IMR-90 (cell line): ENCODE measurements around the gene SOBP. TPM values are rescaled to one million over a fixed set of nuclear protein-coding genes. Genes with fewer than 3 reads are reported as not detected.

ENCODE experiments used
- ATAC-seq: fragments of 200-7000 bp; cut with Tn5 transposase; 2 replicates; pipeline ENCODE4 v1.9.1; 2020; ENCODE audit warnings: low read depth, mild to moderate bottlenecking, moderate library complexity
- BruUV-seq: library from RNA; stranded (reverse); fragments of 400-500 nt; replicated peaks from 2 replicates; lab custom pipeline; 2021; lab: Mats Ljungman, UMichigan
- CTCF ChIA-PET: fragments of 300-600 bp; formaldehyde crosslinking; extraction: SDS; loops from one replicate; lab custom pipeline; 2021; ENCODE audit warnings: antibody characterized with exemption; lab: Yijun Ruan, JAX
- POLR2A ChIA-PET: fragments of 300-600 bp; sonication (Branson Sonifier 250); formaldehyde crosslinking; loops from one replicate; lab custom pipeline; 2022; ENCODE audit warnings: antibody characterized with exemption; ENCODE audit not compliant: unreplicated experiment; lab: Charles Lee
- DNase-seq: peaks from one replicate; pipeline ENCODE4 v3.0.0; 2013
- H2AFZ ChIP-seq: replicated peaks from 2 replicates; pipeline ENCODE3; 2013; ENCODE audit warnings: low read length, mild to moderate bottlenecking; ENCODE audit not compliant: poor library complexity
- H2AK5ac ChIP-seq: 2 replicates; pipeline ENCODE4 v1.6.1; 2013; ENCODE audit warnings: low read depth, low read length, inconsistent platforms
- H2AK9ac ChIP-seq: replicated peaks from 2 replicates; pipeline ENCODE3; 2013; ENCODE audit warnings: mild to moderate bottlenecking, low read depth, low read length, moderate library complexity; ENCODE audit not compliant: poor library complexity
- H2BK120ac ChIP-seq: 2 replicates; pipeline ENCODE4 v1.6.1; 2013; ENCODE audit warnings: low read depth, low read length, inconsistent platforms
- H2BK15ac ChIP-seq: 3 replicates; pipeline ENCODE4 v1.6.1; 2013; ENCODE audit warnings: low read depth, low read length, inconsistent platforms
- H2BK20ac ChIP-seq: 2 replicates; pipeline ENCODE4 v1.6.1; 2013; ENCODE audit warnings: low read depth, mild to moderate bottlenecking, inconsistent platforms, low read length, moderate library complexity
- H2BK5ac ChIP-seq: 2 replicates; pipeline ENCODE4 v1.6.1; 2013; ENCODE audit warnings: mild to moderate bottlenecking, low read depth, low read length, inconsistent platforms; ENCODE audit not compliant: poor library complexity, severe bottlenecking
- H3K14ac ChIP-seq: replicated peaks from 2 replicates; pipeline ENCODE4 v1.6.1; 2013; ENCODE audit warnings: low read depth, low read length, inconsistent platforms
- H3K18ac ChIP-seq: 2 replicates; pipeline ENCODE4 v1.6.1; 2013; ENCODE audit warnings: low read depth, low read length, control low read depth
- H3K23ac ChIP-seq: 2 replicates; pipeline ENCODE4 v1.6.1; 2013; ENCODE audit warnings: low read depth, low read length, inconsistent platforms
- H3K27ac ChIP-seq: 2 replicates; pipeline ENCODE4 v1.5.1; 2013; ENCODE audit warnings: mild to moderate bottlenecking, control low read depth, low read length; ENCODE audit not compliant: insufficient read depth
- H3K27me3 ChIP-seq: 2 replicates; pipeline ENCODE4 v1.6.1; 2013; ENCODE audit warnings: low read length; ENCODE audit not compliant: control insufficient read depth, insufficient read depth
- H3K36me3 ChIP-seq: 2 replicates; pipeline ENCODE4 v1.6.1; 2013; ENCODE audit warnings: low read length, mixed read lengths; ENCODE audit not compliant: control insufficient read depth, insufficient read depth
- H3K4ac ChIP-seq: 2 replicates; pipeline ENCODE4 v1.6.1; 2013; ENCODE audit warnings: low read depth, low read length, inconsistent platforms
- H3K4me1 ChIP-seq: 2 replicates; pipeline ENCODE4 v1.6.1; 2013; ENCODE audit warnings: low read length, mixed read lengths; ENCODE audit not compliant: control insufficient read depth, insufficient read depth
- H3K4me2 ChIP-seq: 2 replicates; pipeline ENCODE4 v1.6.1; 2013; ENCODE audit warnings: low read depth, mild to moderate bottlenecking, control low read depth, low read length, moderate library complexity
- H3K4me3 ChIP-seq: 2 replicates; pipeline ENCODE4 v1.5.1; 2013; ENCODE audit warnings: low read depth, mild to moderate bottlenecking, control low read depth, low read length, moderate library complexity; ENCODE audit not compliant: insufficient read depth
- H3K56ac ChIP-seq: 2 replicates; pipeline ENCODE4 v1.6.1; 2013; ENCODE audit warnings: low read length, inconsistent platforms; ENCODE audit not compliant: insufficient read depth; ENCODE audit errors: extremely low read depth
- H3K79me1 ChIP-seq, 2 experiments: 2 replicates each; pipeline ENCODE4 v1.6.1; 2013; ENCODE audit warnings: low read length in 2 of 2, inconsistent platforms in 1 of 2, low read depth in 1 of 2
- H3K9ac ChIP-seq: 2 replicates; pipeline ENCODE4 v1.6.1; 2013; ENCODE audit warnings: low read depth, low read length, control low read depth
- H3K9me1 ChIP-seq: 2 replicates; pipeline ENCODE4 v1.6.1; 2013; ENCODE audit warnings: low read length, inconsistent platforms; ENCODE audit not compliant: insufficient read depth
- H3K9me3 ChIP-seq: 2 replicates; pipeline ENCODE4 v1.6.1; 2013; ENCODE audit warnings: low read length; ENCODE audit not compliant: control insufficient read depth, insufficient read depth
- H4K20me1 ChIP-seq: 2 replicates; pipeline ENCODE4 v1.6.1; 2013; ENCODE audit warnings: low read length, inconsistent platforms; ENCODE audit not compliant: insufficient read depth
- H4K5ac ChIP-seq: 2 replicates; pipeline ENCODE4 v1.6.1; 2013; ENCODE audit warnings: mild to moderate bottlenecking, low read depth, low read length, control low read depth
- H4K8ac ChIP-seq, 2 experiments: 2 replicates each; pipeline ENCODE4 v1.6.1; 2013; ENCODE audit warnings: low read depth in 2 of 2, low read length in 2 of 2, control low read depth in 1 of 2, inconsistent platforms in 1 of 2
- H4K91ac ChIP-seq: 2 replicates; pipeline ENCODE4 v1.6.1; 2013; ENCODE audit warnings: low read depth, low read length, inconsistent platforms; ENCODE audit not compliant: insufficient read depth
- CTCF ChIP-seq: conservative IDR thresholded peaks from 2 replicates; pipeline ENCODE4 v1.5.1; 2012; ENCODE audit warnings: mild to moderate bottlenecking, low read depth, low read length, improper control_type of control experiment
- ELK1 ChIP-seq: fragments of 150-350 bp; IDR thresholded peaks from 2 replicates; pipeline ENCODE4 v1.6.1; 2016; ENCODE audit warnings: low read depth, mild to moderate bottlenecking, low read length, moderate library complexity, borderline replicate concordance
- FOS ChIP-seq: fragments of 150-350 bp; IDR thresholded peaks from 2 replicates; pipeline ENCODE4 v1.6.1; 2016; ENCODE audit warnings: low read depth, low read length
- MAZ ChIP-seq: IDR thresholded peaks from 2 replicates; pipeline ENCODE4 v1.6.1; 2012; ENCODE audit warnings: low read depth, mild to moderate bottlenecking, low read length, improper control_type of control experiment, moderate library complexity, borderline replicate concordance
- NFE2L2 ChIP-seq: fragments of 150-350 bp; IDR thresholded peaks from 2 replicates; pipeline ENCODE4 v1.6.1; 2016; ENCODE audit warnings: low read depth, mild to moderate bottlenecking, low read length
- SMC3 ChIP-seq: fragments of 150-350 bp; IDR thresholded peaks from 2 replicates; pipeline ENCODE4 v1.6.1; 2016; ENCODE audit warnings: low read depth, mild to moderate bottlenecking, antibody characterized with exemption, low read length, moderate library complexity
- WGBS, 2 experiments: methylation state at CpG; one replicate each; pipeline versions ENCODE4 v1.1.5 to v1.1.7; 2013; ENCODE audit warnings: missing lambda C conversion rate in 2 of 2; ENCODE audit not compliant: insufficient read length in 1 of 2; ENCODE audit errors: extremely low coverage in 2 of 2; 5-methylcytosine and 5-hydroxymethylcytosine counted together
- dilution Hi-C: fragments of 300-500 bp; cut with HindIII; formaldehyde crosslinking; loops from one replicate; pipeline ENCODE4 v1.14.3; 2018; ENCODE audit warnings: low sequenced_read_pairs; ENCODE audit not compliant: unreplicated experiment
- in situ Hi-C: fragments of 300-500 bp; cut with MboI; formaldehyde crosslinking; loops from 3 replicates; pipeline ENCODE4 v1.14.3; 2019; ENCODE audit warnings: low sequenced_read_pairs, inconsistent platforms, mixed read lengths
- intact Hi-C: fragments of 100-400 bp; cut with micrococcal nuclease; formaldehyde crosslinking; loops from 2 replicates; pipeline ENCODE4 v1.10.0; 2022
- polyA plus RNA-seq, 3 experiments: library from polyadenylated mRNA; depleted of rRNA; stranded (reverse); fragments of >200 nt; gene quantifications; 2 replicates each; pipeline ENCODE4 v1.2.3, GENCODE V29; 2012; ENCODE audit warnings: low replicate concordance in 1 of 3
- total RNA-seq: library from RNA; depleted of rRNA; stranded (reverse); fragments of >200 nt; gene quantifications from 2 replicates; pipeline ENCODE4 v1.2.3, GENCODE V29; 2012

SOBP gene
- total and polyA plus RNA-seq, 2 of the 4 experiments (the other 2 are of a cell fraction) = 0.60 to 0.72 TPM

GRCh38 chr6:107642095-107642860 lies 152.4 kb downstream of the SOBP start (continued):
- TF ChIP-seq NFE2L2 = no peak

GRCh38 chr6:107642861-107643328 lies 153.0 kb downstream of the SOBP start:
- H3K27me3 ChIP-seq = peaks cover 2% of the 10 kb centered on the region; the same call in 1 of the 2 replicates
- no peak overlapping the region for H4K8ac ChIP-seq
- H2BK120ac ChIP-seq = no peak overlapping the region
- no peaks in the 10 kb centered on the region for H3K9me3 ChIP-seq
- no peak overlapping the region for H3K18ac ChIP-seq
- ChIA-PET POLR2A (no interaction called here), CTCF (interaction anchor here (1.7 kb wide), 1 partner anchor 15 kb away, joined by 5 read pairs; no protein-coding TSS in a partner anchor)
- H4K5ac ChIP-seq = no peak overlapping the region
- dilution Hi-C loops = no loop called here
- no peak overlapping the region for H4K91ac ChIP-seq
- peaks cover 2% of the 10 kb centered on the region; the same call in 1 of the 2 replicates for H3K36me3 ChIP-seq
- WGBS, 2 experiments = no CpG with 5 or more reads among the region's 3 CpGs
- H3K9ac ChIP-seq = no peak overlapping the region
- no peak overlapping the region for H3K4me2 ChIP-seq
- no peak overlapping the region for H2AFZ ChIP-seq
- BruUV-seq = no TSS peak
- no peak overlapping the region for H2BK15ac ChIP-seq
- no peaks in the 10 kb centered on the region for H3K79me1 ChIP-seq
- H2AK5ac ChIP-seq = no peak overlapping the region
- no peak overlapping the region for H2BK5ac ChIP-seq
- H2AK9ac ChIP-seq = no peak overlapping the region
- no peaks in the 10 kb centered on the region for H4K20me1 ChIP-seq
- ATAC-seq = no peak
- intact Hi-C loops = loop anchor here (5.0 kb wide), 1 partner anchor 151 kb away; the partner anchor contains the start of gene SOBP
- no peak overlapping the region for H3K23ac ChIP-seq
- in situ Hi-C loops = no loop called here
- H3K56ac ChIP-seq = no peak overlapping the region
- H3K9me1 ChIP-seq = no peaks in the 10 kb centered on the region; the same call in 1 of the 2 replicates
- no peaks in the 10 kb centered on the region; the same call in 1 of the 2 replicates for H3K4me1 ChIP-seq
- TF ChIP-seq SMC3 (no peak), FOS (no peak), CTCF (no peak), MAZ (no peak), ELK1 (no peak), NFE2L2 (no peak)
- no peak overlapping the region for H2BK20ac ChIP-seq
- H3K14ac ChIP-seq = no peak overlapping the region
- no peak overlapping the region for H3K4ac ChIP-seq
- H3K27ac ChIP-seq = no peak overlapping the region
- no peak for DNase-seq
- H3K4me3 ChIP-seq = no peak overlapping the region
